ENCODE measurements around the gene NEURL3. TPM values are rescaled to one million over a fixed set of nuclear protein-coding genes. Genes with fewer than 3 reads are reported as not detected.

NEURL3 gene
- total RNA-seq, 1 experiment from 2014 or later: not detected

GRCh38 chr2:96540136-96540535 lies 35.0 kb upstream of the NEURL3 start:
- DNase-seq (ENCODE audit: extremely low read depth, low read depth): no peak

- no peak for DNase-seq (ENCODE audit: extremely low read depth, low read depth)
Measured at GRCh38 chr2:96539215-96539920, 34.2 kb upstream of the NEURL3 start.

- no peak for DNase-seq (ENCODE audit: extremely low read depth, low read depth)
Measured at GRCh38 chr2:96538487-96539214, 33.5 kb upstream of the NEURL3 start.

- DNase-seq (ENCODE audit: extremely low read depth, low read depth): no peak
Measured at GRCh38 chr2:96537734-96538486, 32.8 kb upstream of the NEURL3 start.

- no peak for DNase-seq (ENCODE audit: extremely low read depth, low read depth)
Measured at GRCh38 chr2:96537066-96537733, 32.0 kb upstream of the NEURL3 start.

DNA sequence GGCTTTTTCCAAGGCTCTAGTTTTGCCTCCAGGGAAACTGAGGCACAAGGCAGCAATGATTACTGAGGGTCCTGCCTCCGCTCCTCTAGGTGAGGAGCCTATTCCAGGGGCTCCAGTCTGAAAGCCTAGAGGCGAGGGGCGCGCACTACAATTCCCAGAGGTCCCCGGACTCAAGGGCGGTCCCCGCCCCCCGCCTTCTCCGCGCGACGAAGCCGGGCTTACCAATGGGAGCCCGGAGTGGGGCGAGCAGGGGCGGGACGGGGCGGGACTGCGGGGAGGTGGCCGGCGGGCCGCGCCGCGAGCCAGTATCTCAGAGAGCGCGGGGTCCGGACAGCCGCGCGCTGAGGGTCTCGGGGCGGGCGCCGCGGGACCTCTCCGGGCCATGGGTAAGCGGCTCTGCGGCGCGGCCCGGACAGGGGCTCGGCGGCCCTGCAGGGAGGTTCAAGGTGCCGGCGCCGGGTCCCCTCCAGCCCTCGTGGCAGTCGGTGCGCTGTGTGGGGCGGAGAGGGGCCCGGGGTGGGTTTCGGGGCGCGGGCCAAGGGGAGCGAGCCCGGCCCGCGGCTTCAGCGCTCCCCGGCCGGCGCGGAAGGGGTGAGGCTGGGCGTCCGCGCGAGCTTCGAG lies 31.4 kb upstream of the NEURL3 start, which contains the start of gene ARID5A:
Gene ARID5A, plus strand, starts transcription at position 308 of the 621 bp plus-strand sequence. Its CDS starts 75 bp downstream, at position 383.
- peak; percentile 82 for DNase-seq (ENCODE audit: extremely low read depth, low read depth)

DNA sequence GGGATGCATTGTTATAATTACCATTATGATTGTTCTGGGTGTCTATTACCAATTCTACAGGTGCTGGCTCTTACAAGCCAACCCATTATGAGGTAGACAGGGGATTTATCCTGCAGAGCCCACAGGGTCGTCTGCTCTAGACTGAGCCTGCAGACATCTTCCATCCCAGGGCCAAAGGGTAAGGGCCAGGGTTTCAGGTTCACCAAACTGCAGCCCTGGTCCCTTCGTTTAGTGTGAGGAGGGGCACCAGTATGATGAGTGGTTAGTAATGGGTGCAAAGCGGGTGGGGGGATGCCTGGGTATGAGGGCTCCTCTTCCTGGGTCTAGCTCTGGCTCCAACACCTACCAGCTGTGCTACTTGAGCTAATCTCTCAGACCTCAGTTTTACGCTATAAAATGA lies 30.2 kb upstream of the NEURL3 start:
- no peak for DNase-seq (ENCODE audit: extremely low read depth, low read depth)

- no peak for DNase-seq (ENCODE audit: extremely low read depth, low read depth)
Measured at GRCh38 chr2:96534701-96535181, 29.6 kb upstream of the NEURL3 start.

DNA sequence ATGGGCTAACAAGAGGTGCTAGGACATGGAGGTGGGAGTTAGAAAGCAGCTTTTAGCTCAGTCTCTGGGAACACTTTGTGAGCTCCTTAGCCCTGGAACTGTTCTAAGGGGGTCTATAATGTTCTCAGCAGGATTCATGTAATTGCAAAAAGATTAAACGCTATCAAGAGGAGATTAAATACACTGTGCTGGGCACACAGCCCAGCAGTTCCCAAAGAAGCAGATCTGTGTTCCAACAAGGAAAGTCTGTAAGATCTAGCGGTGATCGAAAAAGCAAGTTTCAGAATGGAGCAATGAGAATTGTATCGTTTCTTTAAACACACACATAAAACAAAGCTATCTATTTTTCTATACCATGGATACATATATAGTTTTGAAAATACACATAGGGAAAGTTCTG lies 29.0 kb upstream of the NEURL3 start:
- DNase-seq (ENCODE audit: extremely low read depth, low read depth): no peak

DNA sequence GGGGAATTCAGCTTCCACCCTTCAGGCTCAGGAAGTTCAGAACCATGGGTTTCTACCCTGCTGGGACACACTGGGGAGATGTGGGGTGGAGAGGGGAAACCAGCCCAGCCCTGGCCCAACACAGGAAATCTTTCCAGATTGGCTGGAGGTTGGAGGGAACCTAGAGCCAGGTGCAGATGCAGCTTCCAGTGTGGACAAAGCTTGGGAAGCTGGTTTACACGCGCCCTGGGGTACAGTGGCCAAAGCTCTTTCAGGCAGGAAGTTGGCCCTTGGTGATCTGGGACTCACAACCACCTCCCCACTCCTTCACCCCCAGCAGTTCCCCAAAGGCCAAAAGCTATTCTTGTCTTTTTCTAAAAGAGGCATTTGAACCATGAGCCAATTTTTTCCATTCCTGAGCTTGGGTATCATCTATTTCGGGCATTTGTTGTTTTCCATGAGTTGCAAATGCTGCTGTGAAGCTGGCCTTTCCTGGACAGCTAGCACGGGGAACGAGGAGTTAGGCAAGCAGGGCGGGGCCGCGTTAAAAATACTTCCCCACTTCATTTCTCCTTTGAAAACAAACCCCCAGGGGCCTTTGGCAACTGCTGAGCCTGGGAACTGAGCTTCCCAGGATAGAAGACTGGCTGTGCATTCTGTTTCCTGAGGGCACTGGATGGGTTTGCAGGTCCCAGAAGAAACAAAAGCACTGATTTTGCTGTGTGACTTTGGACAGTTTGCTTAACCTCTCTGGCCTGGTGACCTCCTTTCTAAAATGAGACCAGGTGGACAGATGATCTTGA lies 28.3 kb upstream of the NEURL3 start:
- DNase-seq (ENCODE audit: extremely low read depth, low read depth): no peak

DNA sequence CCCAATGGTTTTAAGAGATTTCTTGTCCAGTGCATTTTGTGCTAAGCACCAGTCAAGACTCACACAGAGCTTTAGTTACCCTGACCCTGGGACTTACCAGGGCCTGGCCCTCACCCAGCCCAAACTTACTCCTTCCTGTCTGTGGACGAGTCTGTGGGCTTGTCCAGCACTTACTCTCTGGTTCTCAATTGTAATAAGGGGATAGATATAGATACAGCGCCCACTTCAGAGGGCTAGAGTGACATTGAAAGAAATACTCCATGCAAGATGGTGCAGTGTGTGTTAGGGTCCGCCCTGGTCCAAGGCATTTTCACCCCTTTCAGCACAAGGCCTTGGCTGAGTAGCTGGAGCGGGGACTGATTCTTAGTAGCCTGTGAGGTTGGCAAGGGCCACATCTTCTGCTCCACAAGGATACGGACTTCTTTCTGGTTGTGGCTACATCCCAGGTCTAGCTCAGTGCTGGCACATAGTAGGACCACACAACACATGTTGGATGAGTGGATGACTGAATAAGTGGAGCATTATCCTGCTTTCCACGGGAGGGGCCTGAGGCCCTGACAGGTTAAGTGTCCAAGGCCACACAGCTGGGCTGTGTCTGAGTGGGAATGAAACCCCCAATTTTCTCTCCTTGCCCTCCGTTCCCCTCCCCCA lies 27.6 kb upstream of the NEURL3 start:
- no peak for DNase-seq (ENCODE audit: extremely low read depth, low read depth)

DNA sequence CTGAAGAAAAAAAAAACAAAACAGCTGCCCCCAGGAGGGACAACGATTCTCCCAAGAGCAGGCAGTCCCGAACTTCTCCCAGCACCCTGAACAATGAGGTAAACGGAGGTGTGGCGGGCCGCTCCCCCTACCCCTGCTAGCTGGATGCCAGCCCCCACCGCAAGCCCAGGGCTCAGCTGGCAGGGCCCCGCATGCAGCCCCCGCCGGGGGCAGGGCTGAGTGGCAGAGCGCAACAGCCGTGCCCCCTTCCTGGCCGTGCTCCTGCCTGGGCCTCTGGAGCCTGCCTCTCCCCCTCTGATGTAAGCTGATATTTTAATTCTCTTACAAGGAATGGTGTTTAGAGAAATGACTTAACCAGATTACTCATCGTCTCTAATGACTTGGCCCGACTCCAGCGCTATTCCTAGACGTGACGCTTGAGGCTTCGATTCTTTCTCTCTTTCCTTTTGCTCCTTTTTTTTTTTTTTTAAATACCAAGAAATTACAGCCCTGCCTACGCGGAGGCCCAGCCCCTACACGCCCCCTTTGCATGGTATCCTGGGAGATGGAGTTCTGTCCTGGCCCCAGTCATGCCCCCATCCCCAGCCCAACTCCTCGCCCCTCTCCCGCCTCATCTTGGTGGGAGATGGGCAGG lies 26.8 kb upstream of the NEURL3 start:
- DNase-seq (ENCODE audit: extremely low read depth, low read depth): peak; percentile 85

DNA sequence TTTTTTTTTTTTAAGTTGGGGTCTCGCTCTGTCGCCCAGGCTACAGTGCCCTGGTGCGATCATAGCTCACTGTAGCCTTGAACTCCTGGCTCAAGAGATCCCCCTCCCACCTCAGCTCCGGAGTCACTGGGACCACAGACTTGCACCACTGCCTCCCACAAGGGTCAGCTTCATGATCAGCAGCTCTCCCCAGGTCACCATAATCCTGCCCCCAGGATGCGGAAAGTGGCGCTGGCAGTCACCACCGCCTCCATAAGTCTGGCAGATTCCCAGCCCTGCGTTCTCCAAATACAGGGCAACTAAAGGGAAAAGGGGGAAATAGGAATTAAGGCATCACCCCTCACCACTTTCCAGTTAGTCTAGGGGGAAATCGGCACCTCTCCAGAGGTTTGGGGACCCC lies 26.2 kb upstream of the NEURL3 start:
- DNase-seq (ENCODE audit: extremely low read depth, low read depth): no peak

DNA sequence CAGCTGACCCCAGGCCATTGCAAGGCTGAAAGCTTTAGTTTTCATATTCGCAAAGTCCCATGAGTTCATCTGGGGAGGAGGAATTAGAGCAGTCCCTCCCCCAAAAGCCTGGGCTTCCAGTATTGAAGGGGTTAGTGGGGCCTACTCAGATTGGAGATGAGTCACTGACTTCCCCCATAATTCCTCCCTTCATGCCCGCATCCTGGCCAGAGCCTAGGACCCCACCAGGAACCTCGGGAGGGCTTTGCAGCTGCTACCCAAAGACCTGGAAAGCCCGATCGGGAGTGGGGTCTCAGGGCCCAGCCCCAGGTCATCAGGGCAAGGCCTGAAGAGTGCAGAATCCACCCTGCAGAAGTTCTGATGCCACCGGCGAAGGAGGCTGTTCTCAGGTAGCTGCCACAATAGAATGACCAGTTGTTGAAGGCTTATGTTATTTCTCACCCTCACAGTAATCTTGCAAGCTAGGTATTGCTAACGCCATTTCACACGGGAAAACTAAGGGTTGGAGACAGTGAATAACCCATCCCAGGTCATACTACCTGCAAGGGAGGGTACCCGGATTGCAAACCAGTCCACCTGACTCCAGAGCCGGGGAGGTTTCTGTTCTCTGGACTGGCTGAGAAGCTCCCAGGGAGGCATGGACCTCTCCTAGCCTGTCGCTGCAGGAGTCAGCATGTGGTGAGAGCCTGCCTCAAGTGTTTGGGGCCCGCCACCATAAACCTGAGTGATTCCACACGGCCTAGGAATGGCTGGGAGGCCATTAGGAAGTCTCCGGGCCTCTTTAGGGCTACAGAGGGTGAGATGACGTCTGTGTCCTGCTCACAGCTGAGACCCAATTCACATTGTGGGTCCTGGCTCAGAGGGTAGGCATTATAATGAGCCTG lies 25.6 kb upstream of the NEURL3 start:
- DNase-seq (ENCODE audit: extremely low read depth, low read depth): no peak

- no peak for DNase-seq (ENCODE audit: extremely low read depth, low read depth)
Measured at GRCh38 chr2:96530144-96530430, 24.9 kb upstream of the NEURL3 start.

DNA sequence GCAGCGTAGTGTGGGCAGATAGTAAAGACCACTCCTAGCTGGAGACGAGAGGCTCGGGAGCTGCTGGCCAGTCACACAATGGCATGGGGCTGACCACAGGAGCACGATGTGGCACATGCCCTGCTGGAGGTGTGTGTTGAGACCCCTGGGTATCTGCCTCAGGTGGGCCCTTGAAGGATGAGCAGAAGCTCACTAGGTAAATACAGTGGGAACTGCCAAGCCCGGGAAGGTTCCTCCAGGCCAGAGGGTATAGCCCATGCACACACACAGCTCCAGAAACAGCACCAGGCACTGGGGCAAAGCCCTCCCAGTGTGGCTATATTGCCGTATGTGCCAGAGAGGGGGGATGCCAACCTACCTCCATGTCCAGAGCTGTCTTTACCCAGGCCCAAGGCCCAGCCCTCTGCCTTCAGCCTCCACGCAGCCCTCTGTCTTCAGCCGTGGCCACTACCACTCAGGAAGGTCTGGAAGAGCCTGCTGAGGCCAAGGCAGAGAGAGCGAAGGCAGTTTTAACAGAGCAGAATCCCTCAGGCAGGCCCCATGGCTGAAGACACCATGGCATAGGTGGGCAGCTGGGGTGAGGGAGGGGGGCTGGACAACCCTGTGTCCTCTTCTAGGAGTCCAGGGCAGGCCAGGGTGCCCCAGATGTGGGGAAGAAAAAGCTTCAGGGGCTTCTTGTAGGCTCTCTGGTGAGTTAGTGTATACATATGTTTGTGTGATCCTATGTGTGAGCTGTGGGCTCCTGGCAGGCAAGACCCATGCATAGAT lies 24.4 kb upstream of the NEURL3 start:
- no peak for DNase-seq (ENCODE audit: extremely low read depth, low read depth)

Data from NCI-H460 (cell line).